HG02885 (cell line): ENCODE results near the gene PLK5.

Source experiments
- ATAC-seq: cut with Tn5 transposase; IDR thresholded peaks from one replicate; pipeline ENCODE4 v1.9.1; 2021; ENCODE audit warnings: mild to moderate bottlenecking; ENCODE audit not compliant: unreplicated experiment, poor library complexity

The PLK5 gene

DNA sequence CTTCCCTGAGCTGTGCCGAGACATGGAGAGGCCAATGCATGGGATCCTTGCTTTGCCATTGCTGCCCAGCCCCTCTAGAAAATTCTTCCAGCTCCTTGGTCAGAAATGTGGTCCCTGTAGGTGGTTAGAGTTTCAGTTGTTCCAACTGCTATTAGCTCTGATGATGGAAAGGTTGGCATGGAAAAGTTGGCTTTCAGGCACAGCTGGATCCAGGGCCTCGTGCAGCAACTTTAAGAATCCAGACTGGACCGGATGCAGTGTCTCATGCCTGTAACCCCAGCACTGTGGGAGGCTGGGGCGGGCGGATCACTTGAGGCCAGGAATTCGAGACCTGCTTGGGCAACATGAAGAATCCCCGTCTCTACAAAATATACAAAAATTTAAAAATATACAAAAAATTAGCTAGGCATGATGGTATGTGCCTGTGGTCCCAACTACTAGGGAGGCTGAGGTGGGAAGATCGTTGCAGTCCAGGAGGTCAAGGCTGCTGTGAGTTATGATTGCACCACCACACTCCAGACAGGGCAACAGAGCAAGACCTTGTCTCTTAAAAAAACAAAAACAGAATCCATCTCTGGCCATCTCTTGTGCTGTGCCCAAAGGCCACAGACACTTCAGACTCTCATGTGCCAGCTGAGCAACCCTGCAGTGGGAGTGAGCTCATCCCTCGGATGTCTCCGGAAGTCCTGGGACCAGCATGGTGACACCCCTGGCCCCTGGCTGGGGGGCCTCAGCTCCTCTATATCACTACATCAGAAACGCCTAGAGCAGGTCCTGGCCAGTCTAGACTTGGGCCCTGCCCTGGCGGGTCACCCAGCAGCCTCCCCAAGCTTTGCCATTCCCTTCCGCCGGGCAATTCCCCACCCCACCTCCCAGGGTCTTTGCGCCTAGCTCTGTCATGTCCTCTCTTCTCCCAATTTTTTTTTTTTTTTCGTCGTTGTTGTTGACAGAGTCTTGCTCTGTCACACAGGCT is 27.5 kb downstream of the PLK5 start:
- no peak for ATAC-seq

GRCh38 chr19:1553415-1553814 is 29.5 kb downstream of the PLK5 start:
- ATAC-seq, result no peak

GRCh38 chr19:1554968-1555367 is 31.1 kb downstream of the PLK5 start:
- no peak for ATAC-seq

- ATAC-seq, result no peak
Measured at GRCh38 chr19:1555487-1556389, 31.9 kb downstream of the PLK5 start.

DNA sequence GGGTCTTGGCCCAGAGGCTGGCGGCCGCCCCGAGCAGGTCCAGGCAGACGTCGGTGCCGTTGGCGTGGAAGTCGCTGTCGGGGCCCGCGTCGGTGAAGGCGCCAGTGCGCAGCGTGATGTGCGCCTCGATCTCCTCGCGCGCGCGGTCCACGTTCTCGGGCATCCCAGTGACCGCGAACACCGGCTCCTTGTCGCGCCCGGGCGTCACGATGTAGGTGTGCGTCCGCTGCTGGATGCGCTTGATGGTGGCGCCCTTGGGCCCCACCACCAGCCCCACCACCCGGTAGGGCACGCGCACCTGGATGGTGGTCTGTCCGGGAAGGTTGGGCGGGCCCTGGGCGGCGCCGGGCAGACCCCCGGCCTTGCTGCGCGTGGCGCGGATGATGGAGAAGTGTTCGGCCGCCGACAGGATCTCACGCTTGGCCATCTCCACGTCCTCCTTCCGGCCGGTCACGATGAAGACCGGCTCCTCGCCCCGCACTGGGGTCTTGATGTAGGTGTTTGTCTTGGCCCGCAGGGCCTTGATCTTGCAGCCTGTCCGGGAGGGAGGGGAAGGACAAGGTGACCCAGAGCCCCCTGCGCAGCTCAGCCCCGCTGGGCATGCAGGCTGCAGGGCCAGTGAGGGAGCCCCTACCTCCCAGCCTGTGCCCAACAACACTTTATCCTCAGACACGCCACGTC is 32.7 kb downstream of the PLK5 start:
- no peak for ATAC-seq

GRCh38 chr19:1558552-1558951 is 34.7 kb downstream of the PLK5 start:
- ATAC-seq, result no peak

DNA sequence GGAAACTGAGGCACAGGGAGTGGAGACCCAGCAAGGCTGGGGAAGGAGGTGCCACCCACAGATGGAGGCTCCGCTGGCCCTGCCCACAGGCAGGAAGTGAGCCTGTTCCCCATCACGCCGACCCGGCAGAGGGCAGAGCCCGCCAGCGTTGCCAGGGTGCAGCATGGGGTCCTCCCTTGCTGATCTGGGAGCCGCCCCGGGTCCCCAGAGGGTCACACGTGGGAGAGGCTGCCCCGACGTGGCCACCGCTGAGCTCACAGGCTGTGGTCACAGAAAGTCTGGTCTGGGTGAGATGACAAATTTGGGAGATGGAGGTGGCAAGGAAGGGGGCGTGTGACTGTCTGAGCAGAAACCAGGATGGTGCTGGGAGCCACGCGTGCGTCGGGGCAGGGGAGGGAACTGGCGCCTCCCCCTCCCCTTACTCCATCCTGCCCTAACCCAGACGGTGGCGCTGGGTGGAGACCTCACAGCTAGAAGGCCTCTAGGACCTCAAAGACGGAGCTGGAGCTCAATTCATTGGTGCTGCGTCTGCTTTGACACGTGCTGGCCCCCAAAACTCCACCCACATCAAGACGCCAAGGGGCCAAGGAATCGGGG is 36.5 kb downstream of the PLK5 start:
- no peak for ATAC-seq

DNA sequence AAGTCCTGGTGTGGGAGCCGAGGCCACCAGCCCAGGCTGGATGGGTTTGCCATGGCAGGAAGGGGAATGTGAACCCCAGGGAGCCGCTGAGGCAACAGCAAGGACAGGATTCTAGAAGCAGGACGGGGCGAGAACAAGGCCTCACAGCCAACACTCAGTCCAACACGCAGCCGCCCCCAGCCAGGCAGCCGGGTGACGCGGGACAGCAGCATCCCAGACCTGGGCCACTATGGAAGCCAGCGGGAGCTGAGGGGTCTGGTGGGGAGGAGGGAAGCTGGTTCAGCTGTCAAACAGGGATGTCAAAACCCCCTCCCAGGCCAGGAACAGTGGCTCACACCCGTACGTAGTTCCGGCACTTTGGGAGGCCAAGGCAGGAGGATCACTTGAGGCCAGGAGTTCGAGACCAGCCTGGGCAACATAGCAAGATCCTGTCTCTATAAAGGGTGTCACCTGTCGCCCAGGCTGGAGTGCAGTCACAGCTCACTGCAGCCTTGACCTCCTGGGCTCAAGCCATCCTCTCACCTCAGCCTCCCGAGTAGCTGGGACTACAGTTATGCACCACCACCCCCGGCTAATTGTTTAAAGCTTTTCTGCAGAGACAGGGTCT is 37.5 kb downstream of the PLK5 start:
- no peak for ATAC-seq

DNA sequence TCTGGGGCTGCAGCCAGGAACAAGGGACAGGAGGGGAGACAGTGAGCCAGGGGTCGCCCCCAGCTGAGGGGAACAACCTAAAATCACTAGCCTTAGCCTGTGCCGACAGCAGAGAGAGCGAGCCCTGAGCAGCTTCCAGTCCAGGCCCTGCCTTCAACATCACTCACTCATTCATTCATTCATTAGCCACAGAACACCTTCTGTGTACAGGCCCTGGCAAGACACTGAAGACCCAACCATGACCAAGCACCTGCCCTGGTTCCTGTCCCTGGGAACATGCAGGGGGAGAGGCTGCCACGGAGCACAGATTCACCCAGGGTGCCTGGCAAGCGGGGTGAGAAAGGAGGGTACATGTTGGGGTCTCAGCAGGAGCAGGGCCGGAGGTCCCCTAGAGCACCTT is 39.4 kb downstream of the PLK5 start:
- no peak for ATAC-seq

- ATAC-seq, result no peak
Measured at GRCh38 chr19:1566392-1567115, 42.7 kb downstream of the PLK5 start.

- no peak for ATAC-seq
Measured at GRCh38 chr19:1567116-1567847, 43.4 kb downstream of the PLK5 start.

- peak; percentile 11 for ATAC-seq
Measured at GRCh38 chr19:1567848-1568227, 44.0 kb downstream of the PLK5 start.

GRCh38 chr19:1568320-1569019 is 44.6 kb downstream of the PLK5 start, which contains the start of gene MEX3D:
TSS of gene MEX3D (minus strand) at chr19:1568325. CDS start at chr19:1568058, 267 bp downstream.
- peak; percentile 80 for ATAC-seq

GRCh38 chr19:1569997-1570396 is 46.1 kb downstream of the PLK5 start:
- ATAC-seq, result no peak

- no peak for ATAC-seq
Measured at GRCh38 chr19:1570836-1571235, 47.0 kb downstream of the PLK5 start.

DNA sequence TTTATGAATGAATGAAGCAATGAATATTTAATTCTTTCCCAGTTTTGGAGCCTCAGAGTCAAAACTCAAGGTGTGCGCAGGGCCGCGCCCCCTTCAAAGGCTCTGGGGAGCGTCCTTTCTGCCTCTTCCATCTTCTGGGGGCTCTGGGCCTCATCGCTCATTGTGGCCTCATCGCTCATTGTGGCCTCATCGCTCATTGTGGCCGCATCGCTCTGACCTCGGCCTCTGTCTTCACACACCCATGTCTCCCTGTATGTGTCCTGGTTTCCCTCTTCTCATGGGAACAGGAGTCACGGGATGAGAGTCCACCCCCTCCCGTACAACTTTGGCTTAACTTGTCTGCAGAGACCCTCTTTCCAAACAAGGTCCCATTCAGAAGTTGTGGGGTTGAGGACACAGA is 47.5 kb downstream of the PLK5 start:
- ATAC-seq, result no peak

DNA sequence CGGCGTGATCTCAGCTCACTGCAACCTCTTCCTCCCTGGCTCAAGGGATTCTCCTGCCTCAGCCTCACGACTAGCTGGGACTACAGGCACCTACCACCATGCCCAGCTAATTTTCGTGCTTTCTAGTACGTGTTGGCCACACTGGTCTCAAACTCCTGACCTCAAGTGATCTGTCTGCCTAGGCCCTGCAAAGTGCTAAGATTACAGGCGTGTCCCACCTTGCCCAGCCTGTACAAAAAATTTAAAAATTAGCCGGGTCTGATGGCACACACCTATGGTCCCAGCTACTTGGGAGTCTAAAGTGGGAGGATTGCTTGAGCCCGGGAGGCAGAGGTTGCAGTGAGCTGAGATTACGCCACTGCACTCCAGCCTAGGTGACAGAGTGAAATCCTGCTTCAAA is 48.9 kb downstream of the PLK5 start:
- ATAC-seq, result no peak
